ENCODE results near the gene SDK2.

GRCh38 chr17:73284906-73285602, 359.2 kb downstream of the SDK2 start:
- TF ChIP-seq, protein P1, sequence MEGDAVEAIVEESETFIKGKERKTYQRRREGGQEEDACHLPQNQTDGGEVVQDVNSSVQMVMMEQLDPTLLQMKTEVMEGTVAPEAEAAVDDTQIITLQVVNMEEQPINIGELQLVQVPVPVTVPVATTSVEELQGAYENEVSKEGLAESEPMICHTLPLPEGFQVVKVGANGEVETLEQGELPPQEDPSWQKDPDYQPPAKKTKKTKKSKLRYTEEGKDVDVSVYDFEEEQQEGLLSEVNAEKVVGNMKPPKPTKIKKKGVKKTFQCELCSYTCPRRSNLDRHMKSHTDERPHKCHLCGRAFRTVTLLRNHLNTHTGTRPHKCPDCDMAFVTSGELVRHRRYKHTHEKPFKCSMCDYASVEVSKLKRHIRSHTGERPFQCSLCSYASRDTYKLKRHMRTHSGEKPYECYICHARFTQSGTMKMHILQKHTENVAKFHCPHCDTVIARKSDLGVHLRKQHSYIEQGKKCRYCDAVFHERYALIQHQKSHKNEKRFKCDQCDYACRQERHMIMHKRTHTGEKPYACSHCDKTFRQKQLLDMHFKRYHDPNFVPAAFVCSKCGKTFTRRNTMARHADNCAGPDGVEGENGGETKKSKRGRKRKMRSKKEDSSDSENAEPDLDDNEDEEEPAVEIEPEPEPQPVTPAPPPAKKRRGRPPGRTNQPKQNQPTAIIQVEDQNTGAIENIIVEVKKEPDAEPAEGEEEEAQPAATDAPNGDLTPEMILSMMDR (IDR thresholded peaks at IDR 0.05; ENCODE audit: insufficient read depth, low read depth, low read length) = no peak
- TF ChIP-seq EZH2 (IDR thresholded peaks at IDR 0.05; ENCODE audit: insufficient read depth, low read length) = no peak
